ENCODE data around the gene MSH6. TPM values are rescaled to one million over a fixed set of nuclear protein-coding genes. Genes with fewer than 3 reads are reported as not detected.
"Not testable (repeated sequence)": the region's sequence is repeated elsewhere in the genome, so short reads cannot be mapped to it uniquely, and the experiment has no call there.

MSH6 gene
- total RNA-seq, 1 donor from 2014 or later: 83.4 TPM

- intact Hi-C loops (cut with micrococcal nuclease): no loop called here
Measured at GRCh38 chr2:47838249-47838648, 55.3 kb downstream of the MSH6 start.

- intact Hi-C loops (cut with micrococcal nuclease): no loop called here
Measured at GRCh38 chr2:47838686-47839085, 55.7 kb downstream of the MSH6 start.

- intact Hi-C loops (cut with micrococcal nuclease): no loop called here
Measured at GRCh38 chr2:47842846-47843245, 59.9 kb downstream of the MSH6 start.

GRCh38 chr2:47843407-47843806 is 60.5 kb downstream of the MSH6 start:
- intact Hi-C loops (cut with micrococcal nuclease): no loop called here

GRCh38 chr2:47844162-47844561 is 61.2 kb downstream of the MSH6 start:
- intact Hi-C loops (cut with micrococcal nuclease): no loop called here

- intact Hi-C loops (cut with micrococcal nuclease): no loop called here
Measured at GRCh38 chr2:47849368-47849767, 66.4 kb downstream of the MSH6 start.

- intact Hi-C loops (cut with micrococcal nuclease): no loop called here
Measured at GRCh38 chr2:47850198-47850597, 67.3 kb downstream of the MSH6 start.

- intact Hi-C loops (cut with micrococcal nuclease): not testable (repeated sequence)
Measured at GRCh38 chr2:47853067-47853777, 70.3 kb downstream of the MSH6 start.

Other genes with a start within 250 kb of the MSH6 start
- 0.24 and 0.27 TPM in 2 replicates for gene KCNK12, start 212.2 kb upstream of the MSH6 start, total RNA-seq
- 51.8 and 57.7 TPM in 2 replicates for gene FBXO11, start 123.4 kb downstream of the MSH6 start, total RNA-seq